HG03175 (cell line): ENCODE measurements around the gene KIAA0232.

Source experiments
- ATAC-seq: cut with Tn5 transposase; IDR thresholded peaks from one replicate; pipeline ENCODE4 v1.9.1; 2021; ENCODE audit warnings: mild to moderate bottlenecking, moderate library complexity; ENCODE audit not compliant: unreplicated experiment

The KIAA0232 gene

DNA sequence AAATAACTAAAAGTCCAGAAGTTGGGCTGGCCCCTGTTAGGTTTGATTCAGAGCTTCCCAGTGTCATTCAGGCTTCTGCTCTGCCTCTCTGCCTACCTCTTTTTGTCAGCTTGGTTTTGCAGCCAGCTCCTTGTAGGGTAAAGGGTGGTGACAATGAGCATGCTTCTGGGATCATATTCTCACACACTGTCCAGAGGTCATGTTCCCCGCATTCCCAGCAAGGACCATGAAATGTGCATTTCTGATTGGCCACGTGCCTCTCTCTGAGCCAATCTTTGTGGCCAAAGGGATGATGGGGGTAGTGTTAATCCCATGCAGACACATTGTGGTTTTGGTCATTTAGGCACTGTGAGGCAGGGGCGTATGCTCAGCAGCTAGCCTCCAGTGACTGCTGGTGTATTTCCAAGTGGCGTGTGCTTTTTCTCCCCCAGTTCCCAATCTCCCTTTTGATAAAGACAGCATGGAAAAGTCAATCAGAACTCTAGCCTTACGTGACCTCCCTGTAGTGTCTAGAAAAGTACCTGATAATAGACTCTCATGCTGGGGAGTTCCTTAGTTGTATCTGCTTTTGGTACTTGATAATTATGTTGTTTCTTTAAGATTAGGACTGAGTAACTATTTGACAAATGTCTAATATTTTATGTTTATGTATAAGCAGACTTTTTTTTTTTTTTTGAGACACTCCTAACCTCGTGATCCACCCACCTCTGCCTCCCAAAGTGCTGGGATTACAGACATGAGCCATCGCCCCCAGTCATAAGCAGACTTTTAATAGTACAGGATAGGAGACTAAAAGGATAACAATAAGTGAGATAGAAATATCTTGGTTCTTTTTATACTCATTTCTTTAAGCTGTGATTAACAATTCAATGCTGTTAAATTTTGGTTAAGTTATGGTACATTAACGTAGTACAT is 57.8 kb downstream of the KIAA0232 start:
- no peak for ATAC-seq

DNA sequence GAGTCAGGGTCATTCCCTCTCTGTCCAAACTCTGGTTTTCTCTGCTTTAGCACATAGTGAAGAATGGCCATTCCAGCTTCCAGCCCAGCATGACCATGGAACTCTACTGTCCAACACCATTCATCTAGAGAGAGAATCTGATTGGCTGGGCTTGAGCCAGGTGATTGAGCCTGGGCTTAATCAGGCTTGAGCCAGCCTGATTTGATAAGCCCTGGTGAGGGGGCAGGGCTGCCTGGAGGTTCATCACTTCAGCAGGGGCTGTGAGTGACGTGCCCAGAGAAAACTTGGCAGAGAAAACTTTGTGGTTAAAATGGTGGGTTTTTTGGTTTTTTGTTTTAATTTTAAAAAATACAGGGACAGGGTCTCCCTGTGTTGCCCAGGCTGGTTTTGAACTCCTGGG is 62.5 kb downstream of the KIAA0232 start:
- no peak for ATAC-seq

DNA sequence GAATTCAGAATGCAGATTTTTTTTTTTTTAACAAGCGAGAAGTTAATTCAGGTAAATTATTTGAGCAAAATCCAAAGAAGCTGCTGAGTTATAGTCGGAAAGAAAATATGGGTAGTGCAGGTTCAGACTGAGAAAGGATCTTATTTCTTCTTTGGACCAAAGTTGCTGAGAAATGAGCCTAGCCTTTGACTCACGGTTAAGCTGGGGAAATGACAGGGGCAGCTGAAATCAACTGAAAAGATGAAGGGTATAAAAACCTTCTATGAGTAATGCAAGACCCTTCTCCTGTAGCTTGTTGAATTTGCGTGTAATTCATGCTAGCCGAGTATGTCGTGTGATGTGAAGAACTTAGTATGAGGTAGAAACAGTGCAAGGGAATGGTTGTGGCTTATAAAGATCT is 63.0 kb downstream of the KIAA0232 start:
- ATAC-seq = no peak

DNA sequence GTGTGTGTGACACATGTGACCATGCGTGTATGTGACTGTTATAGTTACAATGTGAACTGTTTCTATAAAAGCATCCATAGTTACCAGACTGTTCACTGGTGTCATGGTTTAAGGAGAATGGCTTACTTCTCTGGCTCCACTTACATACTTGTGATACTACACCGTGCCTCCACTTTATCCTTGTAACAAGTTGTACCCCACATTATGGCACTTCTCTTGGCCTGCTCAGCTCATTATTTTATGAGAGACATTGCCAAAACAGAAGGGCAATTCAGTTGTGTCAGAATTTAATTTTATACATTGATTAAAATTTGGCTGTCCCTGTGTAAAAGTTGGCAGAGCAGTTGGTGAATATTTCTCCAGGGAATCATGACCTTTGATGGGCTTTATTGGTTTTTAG is 64.7 kb downstream of the KIAA0232 start:
- no peak for ATAC-seq

DNA sequence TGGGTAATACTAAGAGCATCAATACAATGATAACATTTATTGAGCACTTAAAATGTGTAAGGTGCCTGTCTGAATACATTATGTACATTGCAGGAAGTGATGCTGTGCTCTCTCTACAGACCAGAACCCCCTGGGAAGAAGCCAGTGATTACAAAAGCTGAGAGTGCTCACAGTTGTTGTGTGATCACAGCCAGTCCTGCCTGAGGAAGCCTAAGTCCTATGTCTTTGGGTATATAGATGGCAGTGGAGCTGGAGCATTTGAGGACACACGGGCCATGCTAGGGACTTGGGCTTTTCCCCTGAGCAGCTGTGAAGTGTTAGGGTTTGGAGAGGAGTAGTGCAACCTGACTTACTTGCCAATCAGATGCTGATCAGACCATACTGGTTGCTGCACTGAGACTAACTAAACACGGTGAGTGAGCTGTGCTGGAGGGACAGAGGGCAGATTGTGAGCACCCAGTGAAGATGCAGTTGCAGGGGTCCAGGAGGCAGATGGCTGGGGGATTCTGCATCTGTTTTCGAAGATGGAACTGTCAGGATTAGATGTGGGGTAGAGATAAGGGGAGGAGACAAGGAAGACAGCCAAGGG is 66.3 kb downstream of the KIAA0232 start:
- ATAC-seq = no peak

DNA sequence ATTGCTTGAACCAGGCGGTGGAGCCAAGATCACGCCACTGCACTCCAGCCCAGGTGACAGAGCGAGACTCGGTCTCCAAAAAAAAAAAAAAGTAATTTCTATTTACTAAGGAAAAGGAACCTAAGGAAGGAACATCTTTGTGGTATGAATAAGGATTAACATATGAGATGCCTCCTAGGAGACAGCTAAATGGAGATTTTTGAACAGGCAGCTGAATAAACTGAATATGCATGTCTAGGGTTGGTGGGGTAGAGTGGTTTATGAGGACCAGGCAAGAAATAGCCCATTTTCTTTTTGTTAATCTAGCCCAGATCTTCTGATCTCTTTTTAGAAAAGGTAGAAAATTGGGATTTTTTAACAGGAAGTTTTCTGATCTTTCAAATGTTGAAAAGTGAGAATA is 67.2 kb downstream of the KIAA0232 start:
- ATAC-seq = no peak

DNA sequence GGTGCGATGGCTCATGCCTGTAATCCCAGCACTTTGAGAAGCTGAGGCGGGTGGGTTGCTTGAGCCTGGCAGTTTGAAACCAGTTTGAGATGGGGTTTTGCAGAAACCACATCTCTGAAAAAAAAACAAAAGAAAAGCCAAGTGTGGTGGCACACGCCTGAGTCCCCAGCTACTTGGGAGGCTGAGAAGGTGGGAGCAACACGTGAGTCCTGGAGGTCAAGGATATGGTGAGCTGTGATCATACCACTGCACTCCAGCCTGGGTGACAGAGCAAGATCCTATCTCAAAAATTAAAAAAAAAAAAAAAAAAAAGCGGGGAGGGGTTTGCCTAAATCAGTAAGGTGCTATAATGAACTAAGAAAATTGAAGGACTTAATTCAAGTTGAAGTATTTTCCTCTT is 68.9 kb downstream of the KIAA0232 start:
- no peak for ATAC-seq

DNA sequence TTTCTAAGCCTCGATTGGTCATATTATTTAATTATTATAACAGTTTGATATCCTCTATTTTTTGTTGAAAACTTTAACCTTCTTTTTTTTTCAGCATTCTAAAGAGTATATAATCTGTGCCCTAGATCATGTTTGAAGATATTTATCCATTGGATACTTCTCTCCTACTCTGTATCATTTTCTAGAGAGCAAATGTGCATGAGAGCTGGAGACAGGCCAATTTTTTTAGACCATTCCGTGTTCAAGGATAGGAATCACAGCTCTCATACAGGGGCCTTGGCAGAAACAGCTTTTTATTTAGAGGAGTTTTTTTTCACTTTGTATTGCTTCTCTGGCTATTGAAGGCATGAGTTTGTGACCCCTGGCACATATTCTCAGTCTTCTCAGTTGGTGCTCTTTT is 69.4 kb downstream of the KIAA0232 start:
- no peak for ATAC-seq

DNA sequence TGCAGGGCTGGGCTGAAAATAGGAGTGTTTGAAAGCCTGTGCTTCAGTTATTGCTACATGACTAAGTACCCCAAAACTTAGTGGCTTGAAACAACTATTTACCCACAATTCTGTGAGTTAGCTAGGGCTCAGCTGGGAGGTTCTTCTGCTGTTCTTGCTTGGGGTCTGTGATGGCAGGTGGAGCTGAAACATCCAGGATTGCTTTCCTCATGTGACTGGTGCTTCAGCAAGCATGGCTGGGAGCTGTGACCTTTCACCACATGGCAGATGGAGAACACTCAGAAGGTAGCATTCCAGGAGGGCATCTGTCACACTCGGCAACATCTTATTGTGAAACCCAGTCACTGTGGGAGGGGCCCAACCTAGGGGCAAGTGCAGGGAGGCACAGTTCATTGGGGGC is 70.1 kb downstream of the KIAA0232 start:
- no peak for ATAC-seq

DNA sequence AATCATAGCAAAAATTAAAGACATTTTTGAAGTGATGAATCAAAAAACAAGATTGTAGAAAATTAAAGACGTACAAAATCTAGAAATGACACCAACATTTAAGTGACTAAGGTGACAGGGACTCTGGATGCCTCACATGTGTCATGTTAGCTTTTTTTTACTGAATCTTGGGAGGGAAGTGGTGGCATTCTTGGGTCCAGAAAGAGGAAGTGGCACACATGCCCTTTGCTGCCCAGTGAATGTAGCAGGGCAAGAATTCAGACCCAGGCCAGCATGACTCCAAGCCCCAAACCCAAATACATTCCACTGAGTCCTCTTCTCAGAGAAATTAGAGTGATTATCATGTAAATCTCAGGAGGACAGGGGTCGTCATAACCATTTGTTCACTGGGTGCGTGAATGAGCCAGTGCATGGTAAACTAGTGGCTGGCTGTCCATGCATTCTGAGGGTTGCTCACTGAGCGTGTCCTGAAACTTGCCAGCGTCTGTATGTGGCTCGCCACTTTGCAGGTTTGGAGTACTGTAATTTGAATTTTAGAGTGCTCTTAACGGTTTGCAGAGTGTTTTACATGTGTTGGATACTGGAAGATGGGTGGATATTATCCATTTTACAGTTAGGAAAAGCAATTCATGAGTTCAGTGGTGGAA is 71.7 kb downstream of the KIAA0232 start:
- no peak for ATAC-seq

DNA sequence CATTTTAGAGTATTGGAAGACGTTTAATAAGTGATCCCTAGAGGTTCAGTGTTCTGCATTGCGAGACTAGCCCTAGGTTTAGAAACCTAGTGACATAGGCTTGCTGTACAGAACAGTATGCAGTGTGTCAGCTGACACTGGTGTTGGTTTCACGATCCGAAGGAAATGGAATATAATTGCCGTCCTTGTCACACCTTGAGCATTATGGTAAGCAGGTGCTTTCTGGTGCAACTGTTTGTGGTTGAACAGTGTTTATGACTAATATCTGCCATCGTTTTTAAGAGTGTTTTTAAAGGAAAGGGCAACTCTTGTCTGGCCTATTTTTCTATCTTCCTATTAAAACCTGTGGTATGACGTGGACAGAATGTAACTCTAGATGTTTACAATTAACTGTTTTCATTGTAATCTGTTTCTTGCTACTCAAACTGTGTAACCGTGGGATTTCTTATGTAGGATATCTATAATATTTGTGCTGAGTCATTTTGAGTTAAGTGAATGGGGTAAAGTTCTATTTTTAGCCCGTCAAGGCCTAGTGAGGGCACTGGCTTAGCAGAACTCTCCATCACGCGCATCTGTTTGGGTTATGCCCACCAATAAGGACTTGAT is 73.3 kb downstream of the KIAA0232 start:
- peak; percentile 97 for ATAC-seq

DNA sequence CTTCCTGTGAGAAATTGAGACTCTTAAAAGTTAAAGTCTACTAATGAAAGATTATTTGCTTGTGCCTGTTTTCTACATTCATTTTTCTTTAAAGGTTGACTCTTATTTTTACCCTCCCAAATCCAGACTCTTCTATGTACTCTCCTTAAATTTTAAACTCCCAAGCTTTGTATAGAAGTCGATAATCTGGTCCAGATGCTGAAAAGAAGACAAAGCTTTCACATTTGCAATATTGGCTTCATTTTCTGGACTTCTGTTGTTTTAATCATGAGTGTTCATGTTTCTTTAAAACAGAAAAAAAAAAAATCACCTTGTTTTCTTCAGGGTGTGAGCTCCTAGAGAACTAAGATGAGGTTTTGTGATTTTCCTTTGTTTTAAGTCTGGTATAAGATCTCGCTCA is 73.9 kb downstream of the KIAA0232 start:
- ATAC-seq = no peak

DNA sequence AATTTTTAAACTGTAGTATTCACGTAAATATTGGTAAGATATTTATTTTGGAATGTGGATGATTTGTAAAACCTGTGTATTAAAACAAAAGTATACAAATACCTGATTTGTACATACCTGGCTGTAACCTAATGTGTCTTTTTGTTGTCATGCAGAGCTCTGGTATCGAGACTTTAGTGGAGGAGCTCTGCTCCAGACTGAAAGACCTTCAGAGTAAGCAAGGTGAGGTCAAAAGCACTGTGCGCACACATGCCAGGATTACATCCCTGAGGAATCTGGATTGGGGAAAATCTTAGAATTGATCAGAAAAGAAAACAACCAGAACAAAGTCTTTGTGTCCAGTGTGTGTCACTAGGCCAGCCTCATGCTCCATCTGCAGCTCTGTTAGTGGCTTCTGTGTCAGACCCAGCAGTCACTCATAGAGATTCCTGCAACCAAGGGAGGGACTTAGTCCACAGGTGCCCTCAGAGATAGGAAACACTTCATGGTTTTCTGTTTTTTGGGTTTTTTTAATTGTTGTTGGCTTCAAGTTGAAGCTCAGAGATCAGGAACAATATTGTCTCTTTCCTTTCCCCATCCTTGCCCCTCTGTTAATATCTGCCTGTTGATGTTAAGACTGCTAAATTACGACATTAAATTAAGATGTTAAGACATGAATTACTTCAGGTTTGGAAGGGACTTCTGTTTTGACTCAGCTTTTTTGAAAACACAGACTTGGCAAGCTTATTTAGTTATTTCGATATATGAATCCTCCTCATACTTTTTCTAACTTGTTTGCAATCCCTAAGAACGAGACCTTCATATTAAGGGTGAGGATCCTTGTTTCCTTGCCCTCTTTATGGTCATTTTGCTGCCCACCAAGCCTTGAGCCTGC is 74.7 kb downstream of the KIAA0232 start:
- ATAC-seq = no peak

DNA sequence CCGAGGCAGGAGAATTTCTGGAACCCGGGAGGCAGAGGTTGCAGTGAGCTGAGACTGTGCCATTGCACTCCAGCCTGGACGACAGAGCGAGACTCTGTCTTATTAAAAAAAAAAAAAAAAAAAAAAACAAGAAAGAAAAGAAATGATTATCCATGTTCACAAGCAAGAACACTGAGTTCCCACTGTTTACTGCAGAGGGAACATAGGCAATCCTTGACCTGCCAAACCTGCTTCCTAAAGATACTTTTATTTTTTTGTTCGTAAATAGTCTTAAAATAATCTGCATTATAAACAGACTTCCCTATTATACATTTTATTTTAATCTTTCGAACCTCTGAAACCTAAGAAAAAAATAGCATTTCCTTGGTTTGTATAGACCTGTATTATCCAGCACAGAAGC is 76.5 kb downstream of the KIAA0232 start:
- ATAC-seq = no peak

DNA sequence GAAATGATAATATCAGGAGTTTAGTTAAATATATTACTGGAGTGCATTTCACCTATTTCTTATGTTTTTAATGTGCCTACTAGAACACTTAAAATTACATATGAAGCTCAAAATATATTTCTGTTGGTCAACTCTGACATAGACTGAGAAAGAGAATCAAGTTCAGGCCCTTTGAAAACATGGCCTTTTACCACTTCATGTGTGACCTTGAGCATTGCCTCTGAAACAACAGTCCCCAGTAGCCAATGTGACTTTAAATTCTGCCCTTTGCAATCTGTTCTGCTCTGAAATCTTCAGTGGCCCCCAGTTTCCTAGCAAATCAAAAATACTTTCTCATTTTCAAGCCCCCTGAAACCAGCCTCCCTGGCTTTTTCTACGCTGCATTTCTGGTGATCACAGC is 77.0 kb downstream of the KIAA0232 start:
- no peak for ATAC-seq

DNA sequence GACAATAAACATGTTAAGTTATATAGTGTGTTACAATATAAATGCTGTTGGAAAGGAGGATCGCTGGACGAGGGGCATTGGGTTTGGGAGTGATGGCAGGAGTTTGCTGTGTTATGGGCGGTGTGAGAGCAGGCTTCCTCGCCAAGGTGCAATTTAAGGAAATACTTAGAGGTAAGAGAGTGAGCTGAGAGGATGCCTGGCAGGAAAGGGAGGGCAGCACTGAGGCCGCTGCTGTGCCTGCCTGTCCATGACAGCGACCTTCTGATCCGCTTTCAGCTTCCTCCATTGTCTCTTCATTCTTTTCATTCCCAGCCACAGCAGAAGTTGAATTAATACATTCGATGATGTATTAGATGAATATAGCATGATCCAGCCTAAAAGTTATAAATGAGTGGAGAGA is 85.9 kb downstream of the KIAA0232 start:
- no peak for ATAC-seq

DNA sequence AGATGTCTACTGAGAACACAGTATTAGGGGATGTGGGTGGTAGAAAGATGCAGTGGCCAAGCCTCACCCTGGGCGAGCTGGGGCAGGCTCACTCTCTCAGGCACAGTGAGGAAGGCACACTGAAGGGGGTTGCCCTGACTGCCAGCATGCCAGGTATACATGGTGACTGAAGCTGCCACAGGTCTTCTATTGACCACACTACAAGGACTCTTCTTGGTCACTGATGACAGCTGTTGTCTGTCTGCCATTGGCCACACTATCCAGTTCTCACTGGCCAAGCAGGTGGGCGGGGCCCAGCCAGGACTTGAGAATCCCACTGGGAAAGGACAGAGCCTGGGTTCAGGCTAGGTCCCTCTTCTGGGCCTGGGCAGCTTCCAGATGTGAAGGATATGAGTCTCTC is 87.4 kb downstream of the KIAA0232 start:
- ATAC-seq = no peak

DNA sequence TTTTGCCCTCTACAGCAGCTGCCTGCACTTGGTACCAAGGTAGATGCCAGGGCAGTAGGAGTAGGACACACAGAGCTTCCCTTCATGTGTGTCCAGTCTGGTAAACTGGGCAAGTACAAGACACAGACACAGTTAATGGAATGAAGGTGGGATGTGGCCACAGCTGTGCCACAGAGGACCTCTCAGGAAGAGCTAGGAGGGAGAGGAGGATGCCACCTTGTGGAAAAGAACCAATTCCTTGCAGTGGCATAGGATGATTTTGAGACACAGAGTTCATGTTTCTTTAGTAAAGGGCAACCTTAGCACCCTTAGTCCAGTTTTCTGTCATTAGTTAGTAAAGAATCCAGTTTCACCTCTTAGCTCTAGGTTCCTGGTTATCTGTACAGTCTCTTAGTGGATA is 90.8 kb downstream of the KIAA0232 start:
- no peak for ATAC-seq

DNA sequence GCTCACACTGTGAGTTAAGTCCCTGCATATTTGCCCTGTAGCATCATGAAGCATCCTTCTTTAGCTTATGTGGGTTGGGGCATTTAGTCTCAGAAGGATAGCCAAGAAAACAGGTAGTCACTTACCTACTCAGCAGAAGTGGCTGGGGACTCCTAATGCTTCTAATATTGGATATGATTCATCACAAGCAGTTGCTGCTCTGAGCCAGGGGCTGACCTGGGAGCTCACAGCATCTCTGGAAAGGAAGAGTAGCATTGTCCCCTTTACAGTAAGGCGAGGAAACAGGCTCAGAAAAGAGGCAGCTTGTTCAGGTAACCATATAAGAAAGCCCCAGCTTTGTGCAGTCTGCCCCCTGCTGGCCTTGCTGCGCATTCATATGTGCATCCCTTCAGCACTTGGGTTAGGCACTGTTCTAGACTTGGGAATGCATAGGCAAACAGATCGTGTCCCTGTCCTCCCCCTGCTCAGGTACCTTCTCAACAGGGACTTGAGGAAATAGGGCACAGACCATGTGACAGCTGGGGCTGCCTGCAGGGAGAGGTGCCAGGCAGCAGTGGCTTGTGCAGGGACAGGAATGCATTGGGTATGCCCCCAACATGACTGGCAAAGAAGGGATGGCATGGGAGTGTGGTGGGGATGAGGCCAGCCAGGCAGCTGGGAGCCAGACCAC is 91.4 kb downstream of the KIAA0232 start:
- ATAC-seq = peak; percentile 69

DNA sequence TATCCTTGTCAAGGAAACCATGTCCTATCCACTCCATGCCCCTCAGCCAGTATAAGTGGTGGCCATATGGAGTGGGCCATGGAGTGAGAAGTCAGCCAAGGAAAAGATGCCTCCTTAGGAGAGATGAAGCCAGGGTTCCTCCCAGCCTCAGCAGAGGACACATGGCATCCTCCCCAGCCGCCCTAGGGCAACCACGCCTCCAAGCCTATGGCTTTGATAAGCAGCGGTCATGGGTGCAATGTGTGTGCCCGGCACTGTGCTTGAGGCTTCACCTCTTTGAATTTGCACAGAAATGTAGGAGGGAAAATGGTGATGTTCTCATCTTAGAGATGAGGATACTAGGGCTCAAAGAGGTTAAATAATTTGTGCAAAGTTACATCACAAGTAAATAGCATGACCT is 92.5 kb downstream of the KIAA0232 start:
- ATAC-seq = no peak
